Stimulated activated CD8-positive, alpha-beta memory T cell treated with anti-CD3 and anti-CD28 coated beads, Interleukin-2, amount 100 ng/mL, for 1 hour (primary cell): ENCODE measurements around the gene CCL16.
A peak's percentile ranks its signal among the peaks of the same experiment; 100 is the strongest.

ENCODE experiments used
- DNase-seq, 2 donors: peaks; one replicate each; pipeline ENCODE4 v3.0.0-alpha.2; 2020; ENCODE audit warnings: low read depth in 2 of 2

Gene CCL16

DNA sequence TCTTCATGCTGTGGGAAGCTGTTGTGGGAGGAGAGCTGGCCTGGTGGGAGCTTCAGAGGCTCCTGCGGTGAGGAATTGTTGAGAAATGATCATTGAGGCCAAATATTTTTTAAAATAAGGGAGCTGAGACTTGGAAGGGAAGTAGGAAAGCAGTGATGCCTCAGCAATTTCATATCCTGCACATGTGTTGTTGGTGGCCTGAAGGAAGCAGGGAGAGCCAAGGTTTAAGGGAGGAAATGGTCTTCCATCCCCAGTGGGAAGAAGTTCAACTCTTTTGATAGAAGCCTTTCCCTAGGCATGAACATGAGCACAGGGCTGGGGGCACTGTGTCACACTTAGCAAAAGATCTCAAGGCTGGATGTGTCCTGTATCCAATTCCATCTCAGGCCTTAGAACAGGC lies 5.3 kb upstream of the CCL16 start, which contains the start of gene CCL14:
Gene CCL14 (minus strand): TSS at position 87 of the 400 bp plus-strand sequence. CDS start 80 bp downstream, at position 7.
- DNase-seq, result no peak

DNA sequence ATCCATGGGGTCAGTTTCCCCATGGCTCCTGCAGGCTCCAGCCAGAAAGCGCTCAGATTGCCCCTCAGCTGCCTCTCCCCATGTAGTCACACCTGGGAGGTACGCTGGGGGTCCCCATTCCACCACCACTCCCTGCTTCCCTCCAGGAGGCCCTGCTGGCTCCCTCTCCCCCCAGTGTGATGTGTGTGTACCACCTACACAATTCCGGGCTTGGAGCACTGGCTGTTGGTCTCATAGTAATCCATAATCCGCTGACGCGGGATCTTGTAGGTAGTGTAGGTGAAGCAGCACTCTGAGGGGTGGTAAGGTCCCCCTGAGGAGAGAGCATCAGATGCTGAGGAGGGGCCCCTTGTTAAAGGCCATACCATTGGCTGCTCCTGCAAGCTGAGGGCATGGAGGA lies 2.8 kb upstream of the CCL16 start:
- no peak for DNase-seq

DNA sequence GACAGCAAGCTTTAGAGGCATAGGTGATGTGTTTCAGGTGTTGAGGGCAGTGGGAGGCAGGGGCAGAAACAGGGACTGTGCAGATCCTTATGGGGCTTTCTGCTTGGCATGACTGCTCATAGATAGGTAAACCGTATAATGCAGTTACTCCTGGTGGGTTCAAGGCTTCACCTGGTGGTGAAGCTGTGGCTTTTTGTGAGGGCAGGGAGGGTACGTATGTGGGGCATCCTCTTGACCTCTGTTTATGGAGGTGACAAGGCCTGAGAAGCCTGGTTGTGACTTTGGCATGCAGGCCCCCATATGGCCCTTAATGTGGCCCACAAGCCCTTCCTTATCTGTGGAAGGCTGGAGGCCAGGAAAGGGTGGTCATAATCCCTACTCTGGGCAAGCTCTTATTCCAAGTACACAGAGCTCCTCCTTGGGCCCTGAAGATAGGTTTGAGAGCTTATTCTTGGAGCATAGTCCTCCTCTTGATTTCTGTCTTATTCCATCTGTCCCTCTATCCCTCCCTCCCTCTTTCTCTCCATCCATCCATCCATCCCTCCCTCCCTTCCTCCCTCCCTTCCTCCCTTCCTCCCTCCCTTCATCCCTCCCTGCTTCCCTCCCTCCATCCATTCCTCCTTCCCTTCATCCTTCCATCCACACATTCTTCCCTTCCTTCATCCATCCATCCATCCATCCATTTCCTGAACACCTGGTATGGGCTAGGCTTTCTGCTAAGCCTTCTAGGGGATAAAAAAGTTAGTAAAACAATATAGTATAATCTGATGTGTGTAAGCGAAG lies 1.3 kb upstream of the CCL16 start:
- DNase-seq, result no peak

DNA sequence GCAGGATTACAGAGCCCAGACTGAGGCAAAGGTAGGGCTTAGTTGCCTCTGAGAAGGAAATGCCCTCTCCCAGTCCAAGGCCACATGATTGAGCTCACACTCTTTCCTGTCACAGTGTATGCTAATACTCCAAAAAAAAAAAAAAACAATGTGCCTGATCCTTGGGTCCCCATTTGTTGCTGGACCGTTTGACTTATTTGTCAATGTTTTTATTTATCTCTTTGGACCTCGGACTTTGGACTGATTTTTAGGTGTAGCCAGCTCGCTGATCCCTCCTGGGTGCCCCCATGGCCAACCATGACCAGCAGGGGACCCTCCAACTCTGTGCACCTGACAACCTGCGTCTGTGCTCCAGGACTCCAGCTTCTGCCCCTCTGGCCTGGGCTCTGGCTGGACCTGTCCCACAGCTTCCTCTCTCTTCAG lies 622 bp upstream of the CCL16 start:
- no peak for DNase-seq

DNA sequence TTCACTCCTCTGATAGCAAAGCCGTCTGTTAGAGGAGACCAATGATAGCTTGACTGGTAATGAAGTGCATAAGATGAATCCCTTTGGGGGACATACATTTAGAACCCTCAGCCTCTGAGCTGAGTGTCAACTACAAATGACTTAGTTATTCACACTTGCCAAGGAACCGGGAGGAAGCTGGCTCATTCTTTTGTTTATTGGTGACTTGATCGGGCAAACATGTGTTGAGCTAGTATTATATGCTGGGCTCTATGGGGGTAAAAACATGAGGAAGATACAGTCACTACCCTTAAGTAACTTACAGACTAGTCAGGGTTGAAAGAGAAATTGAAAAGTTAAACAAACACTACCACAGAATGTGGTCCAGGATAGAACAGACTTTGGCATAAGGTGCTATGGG lies 3.0 kb downstream of the CCL16 start:
- no peak for DNase-seq

DNA sequence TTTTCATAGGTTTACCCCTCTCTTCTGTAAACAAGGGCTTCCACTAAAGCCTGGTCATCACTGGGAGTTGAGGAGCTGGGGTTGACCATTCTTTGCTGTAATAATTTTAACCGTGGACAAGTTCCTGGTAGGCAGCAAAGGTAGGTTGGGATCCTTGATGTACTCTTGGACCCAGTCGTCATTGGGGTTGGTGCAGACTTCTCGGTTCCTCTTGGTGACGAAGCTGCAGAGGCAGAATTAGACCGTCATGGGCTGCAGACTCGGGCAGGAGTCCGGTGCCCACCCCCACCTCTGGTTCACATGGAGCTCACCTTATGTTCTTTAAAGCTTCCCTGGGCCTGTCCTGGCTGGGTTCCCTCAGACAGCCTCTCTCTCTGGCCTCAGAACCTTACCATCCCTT lies 3.8 kb downstream of the CCL16 start:
- DNase-seq, result no peak

DNA sequence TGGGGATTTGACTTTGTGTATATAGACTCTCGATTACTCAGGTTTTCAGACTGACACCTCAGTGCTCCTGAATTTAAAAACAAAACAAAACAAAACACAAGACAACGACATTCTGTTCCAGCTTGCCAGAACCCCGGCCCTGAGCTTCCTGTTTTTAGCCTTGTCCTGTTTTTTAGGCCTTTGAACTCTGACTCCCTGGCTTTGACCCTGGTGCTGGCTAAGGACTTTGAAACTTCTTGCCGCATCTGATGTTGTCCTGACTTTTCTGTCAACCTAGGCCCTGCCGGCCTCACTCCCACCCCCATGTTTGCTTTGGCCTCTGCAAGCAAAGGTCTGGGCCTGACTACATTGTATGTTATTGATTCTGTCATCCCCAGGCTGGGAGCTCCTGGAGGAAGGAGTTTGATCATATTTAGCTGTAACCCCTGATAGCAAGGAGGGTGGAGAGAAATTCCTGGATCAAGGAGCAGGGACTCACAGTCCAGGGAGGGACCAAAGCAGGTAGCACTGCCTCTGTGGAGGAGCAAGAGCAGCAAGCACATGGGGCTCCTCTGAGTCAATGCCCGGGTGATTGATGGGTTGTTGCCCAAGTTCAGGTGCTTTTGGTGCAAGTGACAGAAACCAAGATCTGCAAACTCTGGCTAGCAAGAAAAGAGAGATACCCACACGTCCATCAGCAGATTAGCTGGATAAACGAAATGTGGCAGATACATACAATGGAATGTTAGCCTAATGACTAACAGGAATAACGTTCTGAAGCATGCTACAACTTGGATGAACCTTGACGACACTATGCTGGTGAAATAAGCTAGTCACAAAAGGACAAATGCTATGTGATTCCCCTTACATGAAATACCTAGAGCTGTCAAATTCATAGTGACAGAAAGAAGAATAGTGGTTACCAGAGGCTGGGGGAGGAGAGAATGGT lies 7.7 kb downstream of the CCL16 start:
- no peak for DNase-seq

DNA sequence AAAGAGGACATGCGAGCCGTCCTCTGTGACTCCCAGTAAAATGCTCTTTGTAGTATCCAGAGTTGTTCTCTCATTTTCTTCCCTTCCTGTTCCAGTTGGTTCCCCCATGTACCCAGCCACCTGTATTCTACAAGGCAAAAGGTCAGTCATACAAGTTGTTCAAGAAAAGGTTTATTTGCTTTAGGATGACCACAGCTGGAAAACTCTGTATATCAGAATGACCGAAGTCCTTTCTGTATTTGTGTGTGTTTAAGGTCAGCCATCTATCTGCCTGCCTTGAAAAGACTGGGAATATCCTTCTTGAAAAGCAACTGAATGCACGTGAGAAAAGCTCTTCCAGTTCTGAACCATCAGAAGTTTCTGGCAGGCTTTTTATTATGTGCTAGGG lies 8.4 kb downstream of the CCL16 start:
- no peak for DNase-seq

DNA sequence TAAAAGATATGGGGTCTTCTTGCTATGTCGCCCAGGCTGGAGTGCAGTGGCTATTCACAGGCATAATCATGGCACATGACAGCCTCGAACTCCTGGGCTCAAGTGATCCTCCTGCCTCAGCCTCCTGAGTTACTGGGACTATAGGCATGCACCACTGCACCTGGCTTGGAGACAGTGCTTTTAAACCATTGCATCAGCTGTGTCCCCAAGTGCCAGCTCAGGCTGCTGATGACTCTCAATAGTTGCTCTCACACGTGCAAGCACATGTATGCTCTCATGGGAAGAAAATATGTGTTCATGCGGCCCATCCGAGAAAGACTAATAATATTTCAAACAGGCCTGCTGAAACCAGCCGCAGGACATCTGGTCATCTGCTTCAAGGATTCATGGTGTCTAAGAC lies 8.8 kb downstream of the CCL16 start:
- DNase-seq, result no peak

DNA sequence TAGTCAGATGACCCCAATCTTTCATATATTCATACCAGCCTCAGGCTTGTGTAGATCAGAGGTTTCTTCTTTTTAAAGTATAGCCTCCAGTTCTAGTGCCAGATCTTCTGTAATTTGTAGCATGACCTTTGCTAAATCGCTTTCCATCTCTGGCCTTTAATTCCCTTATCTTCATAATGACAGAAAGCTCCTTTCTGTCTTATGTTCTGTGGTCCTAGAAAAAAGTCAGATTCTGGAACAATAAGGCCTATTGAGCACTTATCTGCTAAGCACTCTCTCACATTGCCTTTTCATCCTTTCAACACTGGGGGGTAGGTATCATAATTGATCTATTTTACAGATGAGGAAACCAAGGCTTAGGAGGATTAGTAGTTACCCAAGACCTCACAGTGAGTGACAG lies 9.2 kb downstream of the CCL16 start:
- no peak for DNase-seq

DNA sequence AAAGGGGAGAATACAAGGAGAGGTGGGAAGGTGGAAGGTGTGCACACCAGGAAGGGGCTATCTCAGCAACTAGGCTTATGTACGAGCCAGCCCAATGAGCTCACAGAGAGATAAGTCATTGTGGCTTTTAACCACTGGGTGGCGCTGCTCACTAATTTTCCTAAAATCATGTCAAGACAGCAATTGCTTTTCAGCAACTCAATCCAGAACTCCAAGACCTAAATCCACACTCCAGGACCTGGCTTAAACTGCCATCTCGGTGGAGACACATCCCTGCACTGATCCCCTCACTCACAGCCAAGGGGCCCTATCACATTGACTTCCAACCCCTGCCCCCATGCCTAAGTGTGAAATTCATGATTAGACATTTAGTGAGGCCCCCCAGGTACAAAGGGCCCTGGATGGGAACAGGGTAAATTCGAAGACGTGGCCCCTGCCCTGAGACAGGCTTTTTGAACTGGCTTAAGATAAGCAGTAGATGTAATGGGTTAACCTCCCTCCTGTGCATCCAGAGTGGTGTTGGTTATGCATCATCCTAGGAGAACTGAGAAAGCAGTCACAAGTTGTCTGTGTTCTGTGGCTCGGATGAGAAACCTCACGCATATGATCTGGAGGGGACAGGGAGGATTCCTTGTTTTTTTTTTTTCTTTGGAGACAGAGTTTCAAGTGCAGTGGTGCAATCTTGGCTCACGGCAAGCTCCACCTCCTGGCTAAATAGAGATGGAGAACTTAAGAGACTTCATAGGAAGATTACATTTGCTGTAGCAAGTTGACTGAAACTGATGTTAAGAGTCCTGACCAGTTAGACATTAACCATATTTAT lies 11.5 kb downstream of the CCL16 start:
- peak; percentile 44 to 57 for DNase-seq

DNA sequence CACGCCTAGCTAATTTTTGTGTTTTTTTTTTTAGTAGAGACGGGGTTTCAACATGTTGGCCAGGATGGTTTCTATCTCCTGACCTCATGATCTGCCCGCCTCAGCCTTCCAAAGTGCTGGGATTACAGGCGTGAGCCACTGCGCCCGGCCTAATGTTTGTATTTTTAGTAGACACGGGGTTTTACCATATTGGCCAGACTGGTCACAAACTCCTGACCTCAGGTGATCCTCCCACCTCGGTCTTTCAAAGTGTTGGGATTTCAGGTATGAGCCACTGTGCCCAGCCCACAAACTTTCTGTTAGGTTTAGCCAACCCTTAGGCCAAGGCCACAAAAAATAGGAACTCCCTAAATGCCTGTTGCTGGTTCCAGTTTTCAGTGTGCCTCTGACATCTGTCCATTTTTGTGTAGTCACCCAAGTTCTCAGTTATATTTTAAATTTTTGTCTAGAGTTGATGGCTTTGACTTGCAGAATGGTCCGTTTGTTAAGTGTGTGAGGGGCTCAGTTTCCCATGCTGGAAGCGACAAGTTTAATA lies 12.7 kb downstream of the CCL16 start:
- DNase-seq, result no peak

DNA sequence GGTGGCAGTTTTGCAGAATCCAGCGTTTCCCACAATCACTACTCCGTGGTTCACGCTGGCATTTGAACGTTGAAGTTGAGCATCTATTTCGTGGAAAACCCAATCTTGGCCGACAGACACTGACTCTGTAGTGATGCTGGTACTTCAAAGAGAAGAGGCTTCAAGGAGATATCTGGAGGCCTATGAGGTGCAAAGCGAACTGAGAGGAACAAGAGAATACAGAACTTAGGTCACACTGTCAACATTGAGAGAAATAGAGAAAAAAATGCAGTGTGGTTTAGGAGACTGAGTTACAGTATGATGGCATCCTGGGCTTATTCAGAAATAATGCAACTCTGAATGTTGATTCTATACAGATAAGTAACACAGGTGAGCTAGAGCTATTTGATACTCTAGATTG lies 16.0 kb downstream of the CCL16 start:
- DNase-seq, result no peak

DNA sequence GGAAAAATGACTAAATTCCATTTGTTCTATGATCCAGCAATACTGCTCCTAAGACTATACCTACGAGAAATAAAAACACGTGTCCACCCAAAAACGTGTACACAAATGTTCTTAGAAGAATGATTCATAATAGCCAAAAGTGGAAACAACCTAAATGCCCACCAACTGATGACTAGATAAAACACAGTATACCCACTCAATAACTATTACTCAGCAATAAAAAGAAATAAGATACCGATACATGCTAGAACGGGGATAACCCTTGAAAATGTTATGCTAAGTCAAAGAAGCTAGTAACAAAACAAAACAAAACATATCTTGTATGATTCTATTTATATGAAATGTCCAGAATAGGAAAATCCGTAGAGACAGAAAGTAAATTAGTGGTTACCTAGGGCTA lies 17.6 kb downstream of the CCL16 start:
- DNase-seq, result no peak

DNA sequence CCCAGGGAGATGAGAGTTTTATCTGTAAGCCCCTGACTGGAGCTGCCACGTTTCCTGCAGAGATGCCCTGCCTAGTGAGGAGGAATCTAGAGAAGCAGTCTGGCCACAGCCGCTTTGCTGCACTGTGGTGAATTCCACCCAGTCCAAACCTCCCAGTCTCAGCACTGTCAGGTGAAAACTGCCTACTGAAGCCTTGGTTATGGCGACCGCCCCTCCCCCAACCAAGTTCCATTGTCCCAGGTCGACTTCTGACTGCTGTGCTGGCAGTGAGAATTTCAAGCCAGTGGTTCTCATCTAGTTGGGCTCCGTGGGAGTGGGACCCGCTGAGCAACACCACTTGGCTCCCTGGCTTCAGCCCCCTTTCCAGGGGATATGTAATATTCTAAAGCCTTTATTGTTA lies 27.6 kb downstream of the CCL16 start:
- no peak for DNase-seq

DNA sequence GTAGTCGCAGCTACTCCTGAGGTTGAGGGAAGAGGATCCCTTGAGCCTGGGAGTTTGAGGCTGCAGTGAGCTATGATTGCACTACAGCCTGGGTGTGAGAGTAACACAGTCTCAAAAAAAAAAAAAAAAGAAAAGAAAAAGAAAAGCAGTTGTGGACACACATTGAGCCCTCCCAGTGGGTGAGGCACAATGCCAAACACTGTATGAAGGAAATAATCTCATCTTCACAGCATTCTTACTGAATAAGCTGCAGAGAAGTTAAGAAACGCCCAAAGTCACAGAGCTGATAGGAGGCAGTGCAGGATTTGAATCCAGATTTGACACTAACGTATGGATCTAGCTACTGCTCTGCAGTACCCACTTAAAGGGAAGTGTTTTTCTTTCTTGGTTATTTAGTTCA lies 31.9 kb downstream of the CCL16 start:
- no peak for DNase-seq

DNA sequence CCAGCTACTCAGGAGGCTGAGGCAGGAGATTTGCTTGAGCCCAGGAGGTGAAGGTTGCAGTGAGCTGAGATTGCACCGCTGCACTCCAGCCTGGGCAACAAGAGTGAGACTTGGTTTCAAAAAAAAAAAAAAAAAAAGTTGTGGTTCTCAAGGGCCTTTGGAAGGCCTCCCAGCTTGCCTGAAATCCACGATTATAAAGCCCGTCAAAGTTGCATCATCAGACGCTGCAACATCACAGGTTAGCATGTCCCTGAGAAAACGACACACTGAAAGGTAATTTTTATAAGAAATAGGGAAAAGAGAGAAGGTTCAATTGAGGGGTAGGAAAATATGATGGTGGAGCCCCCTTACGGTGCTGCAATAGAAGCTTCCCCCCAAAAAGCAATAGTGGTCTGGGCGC lies 33.2 kb downstream of the CCL16 start:
- DNase-seq, result no peak

DNA sequence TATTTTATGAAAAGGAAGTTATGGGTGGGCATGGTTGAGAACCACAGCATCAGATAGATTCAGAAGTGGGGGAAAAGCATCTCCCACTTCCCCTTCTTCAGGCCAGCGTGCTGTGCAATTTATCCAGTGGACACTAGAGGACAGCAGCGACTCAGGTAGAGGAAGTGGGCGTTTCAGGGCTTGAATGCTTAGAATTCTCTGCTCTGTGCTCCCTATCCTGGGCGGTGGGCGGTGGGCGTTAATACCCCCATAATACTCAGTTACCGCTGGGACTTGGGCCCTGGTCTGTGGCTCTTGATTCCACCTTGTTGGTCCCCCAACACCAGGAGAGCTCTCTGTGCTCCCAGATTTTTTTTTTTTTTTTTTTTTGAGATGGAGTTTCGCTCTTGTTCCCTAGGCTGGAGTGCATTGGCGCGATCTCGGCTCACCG lies 34.1 kb downstream of the CCL16 start:
- DNase-seq, result peak; percentile 16 to 35

DNA sequence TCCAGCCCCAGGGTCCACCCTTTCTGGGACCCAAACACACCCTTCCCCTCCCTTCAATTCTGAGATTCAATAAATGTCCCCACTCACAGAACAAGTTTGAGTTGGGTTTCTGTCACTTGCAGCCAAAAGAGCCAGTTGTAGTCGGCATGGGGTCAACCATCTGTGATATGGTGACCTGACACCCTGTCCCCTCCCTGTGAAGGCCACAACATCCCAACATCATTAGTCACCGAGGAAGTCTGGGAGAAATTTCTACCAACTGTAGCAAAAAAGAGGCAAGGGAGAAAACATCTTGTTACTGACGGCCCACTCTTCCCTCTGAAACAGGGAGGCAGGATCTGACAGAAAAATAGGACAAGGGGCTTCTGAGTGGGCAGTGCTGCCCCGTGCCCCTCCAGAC lies 37.1 kb downstream of the CCL16 start:
- DNase-seq, result no peak

DNA sequence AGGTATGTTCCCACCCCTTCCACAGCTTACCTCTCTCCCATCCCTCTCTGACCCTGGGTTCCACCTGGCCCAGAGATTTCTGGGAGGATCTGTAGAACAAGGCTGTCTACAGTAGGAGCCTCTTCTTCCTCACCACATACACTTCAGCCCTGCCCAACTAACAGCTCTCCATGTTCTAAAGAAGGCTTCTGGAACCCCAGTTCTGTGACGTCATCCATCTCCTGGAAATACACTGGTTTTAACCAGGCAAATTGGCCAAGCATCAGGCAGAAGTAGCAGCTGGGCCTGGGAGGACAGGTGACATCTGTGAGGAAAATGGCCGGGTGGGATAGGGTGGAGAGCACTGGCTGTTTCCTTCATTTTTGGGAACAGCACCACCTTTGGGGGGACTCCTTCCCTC lies 37.8 kb downstream of the CCL16 start, which contains the start of gene LYZL6:
Gene LYZL6 (minus strand): TSS at position 177 of the 400 bp plus-strand sequence. CDS start 4,357 bp downstream, outside the sequence.
- DNase-seq, result no peak

DNA sequence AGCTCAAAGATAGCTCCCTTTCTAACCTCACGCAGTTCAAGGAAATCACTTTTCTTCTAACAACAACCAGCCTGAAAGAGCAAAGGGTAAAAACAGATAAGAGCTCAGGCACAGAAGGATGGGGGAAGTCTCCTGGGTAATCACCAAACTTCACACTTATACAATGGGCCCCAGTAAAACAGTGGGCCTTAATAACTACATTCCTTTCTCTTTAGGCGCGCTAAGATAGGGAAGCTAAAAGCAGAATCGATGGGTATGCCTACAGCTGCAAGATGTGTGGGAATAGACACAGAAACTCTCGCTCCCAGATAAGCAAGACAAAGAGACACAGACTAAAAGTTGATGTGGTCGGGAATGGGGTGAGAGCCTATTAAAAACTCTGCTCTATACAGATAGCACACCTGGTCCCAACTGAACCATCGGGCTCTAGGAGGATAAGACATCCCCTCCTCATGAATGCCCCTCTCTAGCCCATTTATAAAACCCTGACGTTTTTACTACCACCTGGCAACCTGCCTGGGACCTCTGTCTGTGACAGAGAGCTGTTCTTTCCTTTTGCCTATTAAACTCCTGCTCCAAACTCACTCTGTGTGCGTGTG lies 38.6 kb downstream of the CCL16 start:
- no peak for DNase-seq
